ENCODE data around the gene SH3GLB1.

DNA sequence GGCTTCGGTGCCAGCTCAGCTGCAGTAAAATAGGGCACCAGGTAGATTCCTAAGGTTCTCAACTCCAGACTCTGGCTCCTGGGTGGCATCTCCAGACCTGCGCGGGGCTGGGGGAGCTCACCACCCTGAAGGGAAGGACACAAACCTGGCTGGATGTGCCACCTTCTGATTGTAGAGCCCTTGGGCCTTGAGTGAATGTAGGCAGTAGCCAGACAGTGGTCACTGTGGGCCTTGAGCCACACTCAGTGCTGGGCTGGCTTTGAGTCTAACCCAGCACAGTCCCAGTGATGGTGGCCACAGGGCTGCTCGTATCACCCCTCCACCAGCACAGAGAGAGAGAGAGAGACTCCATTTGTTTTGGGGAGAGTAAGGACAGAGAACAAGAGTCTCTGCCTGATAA is 38.0 kb upstream of the SH3GLB1 start:
- TF ChIP-seq, protein P1, sequence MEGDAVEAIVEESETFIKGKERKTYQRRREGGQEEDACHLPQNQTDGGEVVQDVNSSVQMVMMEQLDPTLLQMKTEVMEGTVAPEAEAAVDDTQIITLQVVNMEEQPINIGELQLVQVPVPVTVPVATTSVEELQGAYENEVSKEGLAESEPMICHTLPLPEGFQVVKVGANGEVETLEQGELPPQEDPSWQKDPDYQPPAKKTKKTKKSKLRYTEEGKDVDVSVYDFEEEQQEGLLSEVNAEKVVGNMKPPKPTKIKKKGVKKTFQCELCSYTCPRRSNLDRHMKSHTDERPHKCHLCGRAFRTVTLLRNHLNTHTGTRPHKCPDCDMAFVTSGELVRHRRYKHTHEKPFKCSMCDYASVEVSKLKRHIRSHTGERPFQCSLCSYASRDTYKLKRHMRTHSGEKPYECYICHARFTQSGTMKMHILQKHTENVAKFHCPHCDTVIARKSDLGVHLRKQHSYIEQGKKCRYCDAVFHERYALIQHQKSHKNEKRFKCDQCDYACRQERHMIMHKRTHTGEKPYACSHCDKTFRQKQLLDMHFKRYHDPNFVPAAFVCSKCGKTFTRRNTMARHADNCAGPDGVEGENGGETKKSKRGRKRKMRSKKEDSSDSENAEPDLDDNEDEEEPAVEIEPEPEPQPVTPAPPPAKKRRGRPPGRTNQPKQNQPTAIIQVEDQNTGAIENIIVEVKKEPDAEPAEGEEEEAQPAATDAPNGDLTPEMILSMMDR (IDR thresholded peaks at IDR 0.05): no peak
- no peak for TF ChIP-seq POLR2A (IDR thresholded peaks at IDR 0.05)

Measured in body of pancreas (tissue), 4 donors.